CD14-positive monocyte (primary cell): Measurements from ENCODE around the gene GALNT17. TPM values are rescaled to one million over a fixed set of nuclear protein-coding genes. Genes with fewer than 3 reads are reported as not detected.

Experiments
- DNase-seq, 3 donors: peaks; one replicate each; pipeline ENCODE4 v3.0.0-alpha.2; 2011 to 2022
- H2AFZ ChIP-seq: 2 replicates; pipeline ENCODE4 v1.6.0; 2012; ENCODE audit warnings: mild to moderate bottlenecking, low read depth, low read length, inconsistent platforms; ENCODE audit not compliant: insufficient read depth, poor library complexity, severe bottlenecking
- H3K27ac ChIP-seq, 2 donors: 1 replicate in 1 of 2; 2 replicates in 1 of 2; pipeline ENCODE4 v1.5.1; 2012 to 2013; ENCODE audit warnings: low read length in 2 of 2, control low read depth in 1 of 2, inconsistent platforms in 1 of 2, low read depth in 1 of 2, mild to moderate bottlenecking in 1 of 2
- H3K27me3 ChIP-seq, 2 donors: one replicate each; pipeline versions ENCODE4 v1.6.0 to v1.6.1; 2011 to 2013; ENCODE audit warnings: low read length in 2 of 2; ENCODE audit not compliant: control insufficient read depth in 2 of 2, insufficient read depth in 2 of 2
- H3K36me3 ChIP-seq, 2 donors: replicated peaks in 1 of 2; 1 replicate in 1 of 2; 2 replicates in 1 of 2; pipeline versions ENCODE4 v1.5.1 to v1.6.1; 2012 to 2013; ENCODE audit warnings: low read length in 2 of 2, control low read depth in 1 of 2, inconsistent platforms in 1 of 2, mild to moderate bottlenecking in 1 of 2; ENCODE audit not compliant: insufficient read depth in 2 of 2, control insufficient read depth in 1 of 2
- H3K4me1 ChIP-seq, 2 donors: 1 replicate in 1 of 2; 2 replicates in 1 of 2; pipeline versions ENCODE4 v1.5.1 to v1.6.1; 2012 to 2013; ENCODE audit warnings: low read length in 2 of 2, control low read depth in 1 of 2, inconsistent platforms in 1 of 2, mild to moderate bottlenecking in 1 of 2, moderate library complexity in 1 of 2; ENCODE audit not compliant: insufficient read depth in 2 of 2, control insufficient read depth in 1 of 2
- H3K4me2 ChIP-seq: replicated peaks from 2 replicates; pipeline ENCODE3; 2012; ENCODE audit warnings: low read length, moderate library complexity, mild to moderate bottlenecking; ENCODE audit not compliant: poor library complexity, severe bottlenecking; ENCODE audit errors: extremely low read depth
- H3K4me3 ChIP-seq, 3 experiments: fragments of 200-600 bp in 1 of 3; sonication (generic) in 1 of 3; replicated peaks in 1 of 3; 1 replicate in 2 of 3; 2 replicates in 1 of 3; pipeline ENCODE4 v1.5.1; 2011 to 2013; ENCODE audit warnings: low read length in 3 of 3, mild to moderate bottlenecking in 3 of 3, control low read depth in 2 of 3, low read depth in 2 of 3, inconsistent platforms in 1 of 3, moderate library complexity in 1 of 3
- H3K79me2 ChIP-seq: 2 replicates; pipeline ENCODE4 v1.6.0; 2012; ENCODE audit warnings: mild to moderate bottlenecking, control low read depth, inconsistent platforms, low read length, moderate library complexity; ENCODE audit not compliant: insufficient read depth
- H3K9ac ChIP-seq: 2 replicates; pipeline ENCODE4 v1.6.0; 2017; ENCODE audit warnings: low read length, mild to moderate bottlenecking; ENCODE audit not compliant: insufficient read depth, poor library complexity, severe bottlenecking
- H3K9me3 ChIP-seq, 2 donors: replicated peaks in 1 of 2; 1 replicate in 1 of 2; 2 replicates in 1 of 2; pipeline versions ENCODE4 v1.5.1 to v1.6.1; 2012 to 2013; ENCODE audit warnings: low read length in 2 of 2, control low read depth in 1 of 2; ENCODE audit not compliant: control insufficient read depth in 1 of 2, insufficient read depth in 1 of 2
- H4K20me1 ChIP-seq: 2 replicates; pipeline ENCODE4 v1.6.0; 2012; ENCODE audit warnings: mild to moderate bottlenecking, low read length, control low read depth, moderate library complexity; ENCODE audit not compliant: insufficient read depth
- H3K27ac Mint-ChIP-seq, 7 donors: one replicate each; pipeline ENCODE4 v1.8.0; 2020; ENCODE audit warnings: mild to moderate bottlenecking in 7 of 7, mixed read lengths in 7 of 7, moderate library complexity in 6 of 7, inconsistent platforms in 2 of 7
- H3K27me3 Mint-ChIP-seq, 3 donors: one replicate each; pipeline ENCODE4 v1.8.0; 2021 to 2022; ENCODE audit warnings: low read depth in 3 of 3, mild to moderate bottlenecking in 3 of 3, mixed read lengths in 3 of 3, moderate library complexity in 3 of 3, inconsistent platforms in 1 of 3
- H3K36me3 Mint-ChIP-seq, 2 donors: one replicate each; pipeline ENCODE4 v1.8.0; 2020; ENCODE audit warnings: mixed read lengths in 2 of 2, inconsistent platforms in 1 of 2, mild to moderate bottlenecking in 1 of 2
- H3K4me1 Mint-ChIP-seq: one replicate; pipeline ENCODE4 v1.8.0; 2020; ENCODE audit warnings: mild to moderate bottlenecking, mixed read lengths
- H3K4me3 Mint-ChIP-seq, 2 donors: one replicate each; pipeline ENCODE4 v1.8.0; 2020; ENCODE audit warnings: mild to moderate bottlenecking in 2 of 2, mixed read lengths in 2 of 2, moderate library complexity in 1 of 2
- H3K9me3 Mint-ChIP-seq, 7 donors: one replicate each; pipeline ENCODE4 v1.8.0; 2020 to 2022; ENCODE audit warnings: mixed read lengths in 7 of 7, mild to moderate bottlenecking in 6 of 7, moderate library complexity in 6 of 7, inconsistent platforms in 2 of 7
- CTCF ChIP-seq: fragments of 200-600 bp; IDR thresholded peaks from one replicate; pipeline ENCODE4 v1.8.0; 2022; ENCODE audit warnings: antibody characterized with exemption, mild to moderate bottlenecking
- WGBS: methylation state at CpG from one replicate; pipeline ENCODE4 v1.1.5; 2013; ENCODE audit warnings: missing lambda C conversion rate; ENCODE audit not compliant: insufficient coverage; 5-methylcytosine and 5-hydroxymethylcytosine counted together
- intact Hi-C, 2 donors: fragments of 100-400 bp; cut with micrococcal nuclease; formaldehyde crosslinking; loops; one replicate each; pipeline versions ENCODE4 v1.15.0 to v1.15.1; 2023
- polyA plus RNA-seq, 3 donors: library from polyadenylated mRNA; depleted of rRNA in 1 of 3; unstranded in 2 of 3; stranded (reverse) in 1 of 3; fragments of 300-500 nt in 2 of 3; fragments of >200 nt in 1 of 3; fragmentation: Illumina TruSeq in 2 of 3; gene quantifications; 1 replicate in 2 of 3; 2 replicates in 1 of 3; pipeline ENCODE4 v1.2.3, GENCODE V29; 2012 to 2021

Gene GALNT17
- polyA plus RNA-seq, 3 donors = not detected

GRCh38 chr7:71312755-71313490 lies 181.0 kb downstream of the GALNT17 start:
- no peak for DNase-seq
- peaks cover 32 to 49% of the 10 kb centered on the region in 2 donors for H3K9me3 ChIP-seq
- no peaks in the 10 kb centered on the region for H3K27me3 ChIP-seq
- H3K79me2 ChIP-seq = no peaks in the 10 kb centered on the region
- H2AFZ ChIP-seq = no peak overlapping the region
- TF ChIP-seq CTCF = no peak
- Mint-ChIP-seq H3K4me3 (no peak overlapping the region), H3K4me1 (no peaks in the 10 kb centered on the region), H3K36me3 (no peaks in the 10 kb centered on the region), H3K27ac (no peak overlapping the region), H3K27me3 (peaks cover 0 to 2% (median 0%) of the 10 kb centered on the region in 3 donors), H3K9me3 (peaks cover 16 to 27% (median 20%) of the 10 kb centered on the region in 7 donors)
- H3K27ac ChIP-seq = no peak overlapping the region
- intact Hi-C loops = no loop called here
- no CpG with 5 or more reads among the region's 3 CpGs for WGBS
- no peaks in the 10 kb centered on the region for H3K4me1 ChIP-seq
- no peaks in the 10 kb centered on the region for H4K20me1 ChIP-seq
- H3K4me2 ChIP-seq = no peak overlapping the region
- no peak overlapping the region for H3K9ac ChIP-seq
- no peaks in the 10 kb centered on the region for H3K36me3 ChIP-seq
- H3K4me3 ChIP-seq = no peak overlapping the region

- Mint-ChIP-seq H3K9me3 (peaks cover 16 to 27% (median 22%) of the 10 kb centered on the region in 7 donors), H3K36me3 (no peaks in the 10 kb centered on the region), H3K27ac (no peak overlapping the region), H3K4me1 (no peaks in the 10 kb centered on the region), H3K4me3 (no peak overlapping the region), H3K27me3 (peaks cover 0 to 2% (median 0%) of the 10 kb centered on the region in 3 donors)
- 76% methylated on average over 3 of the region's 3 CpGs for WGBS
- H3K27ac ChIP-seq = no peak overlapping the region
- DNase-seq = no peak
- H3K9me3 ChIP-seq = peaks cover 26 to 45% of the 10 kb centered on the region in 2 donors
- no peak overlapping the region for H3K9ac ChIP-seq
- H3K4me1 ChIP-seq = no peaks in the 10 kb centered on the region
- H3K4me3 ChIP-seq = no peak overlapping the region
- H2AFZ ChIP-seq = no peak overlapping the region
- H3K79me2 ChIP-seq = no peaks in the 10 kb centered on the region
- no peak overlapping the region for H3K4me2 ChIP-seq
- no peaks in the 10 kb centered on the region for H3K36me3 ChIP-seq
- intact Hi-C loops = no loop called here
- no peaks in the 10 kb centered on the region for H4K20me1 ChIP-seq
- H3K27me3 ChIP-seq = no peaks in the 10 kb centered on the region
- no peak for TF ChIP-seq CTCF
These were observed 181.6 kb downstream of the GALNT17 start for GRCh38 chr7:71313553-71313952.
